Endothelial cell of umbilical vein (primary cell): ENCODE measurements around the gene EFCAB13. TPM values are rescaled to one million over a fixed set of nuclear protein-coding genes. Genes with fewer than 3 reads are reported as not detected.

ENCODE experiments used
- BruUV-seq: library from RNA; stranded (reverse); fragments of 400-500 nt; replicated peaks from 2 replicates; lab custom pipeline; 2021; lab: Mats Ljungman, UMichigan
- CTCF ChIA-PET: fragments of 300-600, 350-600 bp; sonication (Branson Sonifier 250); formaldehyde crosslinking; loops from one replicate; lab custom pipeline; 2021; ENCODE audit warnings: antibody characterized with exemption, inconsistent platforms; lab: Charles Lee
- POLR2A ChIA-PET: fragments of 300-600, 350-600 bp; sonication (Branson Sonifier 250); formaldehyde crosslinking; loops from one replicate; lab custom pipeline; 2021; ENCODE audit warnings: antibody characterized with exemption, inconsistent platforms; lab: Charles Lee
- DNase-seq: peaks from one replicate; pipeline ENCODE4 v3.0.0-alpha.2; 2011; ENCODE audit warnings: low read depth, low spot score
- FAIRE-seq: peaks from 2 replicates; lab custom pipeline; 2011; peaks lifted over from hg19 to GRCh38; lab: Jason Lieb, UNC
- H2AFZ ChIP-seq: 2 replicates; pipeline ENCODE4 v1.6.0; 2012; ENCODE audit warnings: low read depth, low read length, control low read depth, inconsistent platforms
- H3K27ac ChIP-seq: 2 replicates; pipeline ENCODE4 v1.5.1; 2011; ENCODE audit warnings: low read depth, mild to moderate bottlenecking, control low read depth, low read length, moderate library complexity; ENCODE audit not compliant: insufficient read depth
- H3K27me3 ChIP-seq, 2 experiments: 2 replicates each; pipeline versions ENCODE4 v1.6.0 to v1.6.1; 2011; ENCODE audit warnings: low read length in 2 of 2, mixed read lengths in 1 of 2; ENCODE audit not compliant: control insufficient read depth in 2 of 2, insufficient read depth in 2 of 2
- H3K36me3 ChIP-seq, 2 experiments: 2 replicates in 1 of 2; 3 replicates in 1 of 2; pipeline ENCODE4 v1.5.1; 2011; ENCODE audit warnings: low read length in 2 of 2, mild to moderate bottlenecking in 1 of 2, moderate library complexity in 1 of 2; ENCODE audit not compliant: control insufficient read depth in 2 of 2, insufficient read depth in 2 of 2; ENCODE audit errors: extremely low read depth in 1 of 2
- H3K4me1 ChIP-seq: 3 replicates; pipeline ENCODE4 v1.5.1; 2011; ENCODE audit warnings: mild to moderate bottlenecking, low read length; ENCODE audit not compliant: control insufficient read depth, insufficient read depth; ENCODE audit errors: extremely low read depth
- H3K4me2 ChIP-seq: 2 replicates; pipeline ENCODE4 v1.6.1; 2011; ENCODE audit warnings: low read length, control low read depth, mixed read lengths; ENCODE audit not compliant: insufficient read depth
- H3K4me3 ChIP-seq, 3 experiments: fragments of 200-600 bp in 1 of 3; sonication (generic), shearing (Covaris generic) in 1 of 3; replicated peaks in 1 of 3; 2 replicates each; pipeline ENCODE4 v1.5.1; 2011 to 2016; ENCODE audit warnings: control low read depth in 3 of 3, low read length in 3 of 3, mild to moderate bottlenecking in 2 of 3, inconsistent platforms in 1 of 3, low read depth in 1 of 3, moderate library complexity in 1 of 3; ENCODE audit not compliant: insufficient read depth in 1 of 3
- H3K79me2 ChIP-seq: 2 replicates; pipeline ENCODE4 v1.6.0; 2012; ENCODE audit warnings: low read length, inconsistent platforms; ENCODE audit not compliant: control insufficient read depth, insufficient read depth
- H3K9ac ChIP-seq: replicated peaks from 2 replicates; pipeline ENCODE3; 2011; ENCODE audit warnings: low read length, control low read depth; ENCODE audit not compliant: insufficient read depth; ENCODE audit errors: extremely low read depth
- H3K9me1 ChIP-seq: replicated peaks from 3 replicates; pipeline ENCODE4 v1.6.0; 2011; ENCODE audit warnings: mild to moderate bottlenecking, low read length; ENCODE audit not compliant: control insufficient read depth, insufficient read depth; ENCODE audit errors: extremely low read depth
- H3K9me3 ChIP-seq: replicated peaks from 2 replicates; pipeline ENCODE4 v1.5.1; 2012; ENCODE audit warnings: low read length, inconsistent platforms; ENCODE audit not compliant: control insufficient read depth, insufficient read depth
- H4K20me1 ChIP-seq: replicated peaks from 2 replicates; pipeline ENCODE3; 2011; ENCODE audit warnings: mild to moderate bottlenecking, low read length; ENCODE audit not compliant: control insufficient read depth, insufficient read depth; ENCODE audit errors: extremely low read depth
- CTCF ChIP-seq, 2 donors: IDR thresholded peaks; 1 replicate in 1 of 2; 2 replicates in 1 of 2; pipeline ENCODE4 v1.5.1; 2011; ENCODE audit warnings: low read length in 2 of 2, mild to moderate bottlenecking in 2 of 2, moderate library complexity in 2 of 2, control low read depth in 1 of 2, inconsistent platforms in 1 of 2, low read depth in 1 of 2; ENCODE audit not compliant: insufficient read depth in 1 of 2; ENCODE audit errors: extremely low read depth in 1 of 2
- EZH2 ChIP-seq: IDR thresholded peaks from 2 replicates; pipeline ENCODE4 v1.6.1; 2012; ENCODE audit warnings: borderline replicate concordance, low read depth, mild to moderate bottlenecking, moderate library complexity, low read length, inconsistent platforms; ENCODE audit not compliant: severe bottlenecking
- FOS ChIP-seq: IDR thresholded peaks from 2 replicates; pipeline ENCODE4 v1.6.1; 2011; ENCODE audit warnings: mild to moderate bottlenecking, low read length, moderate library complexity, borderline replicate concordance; ENCODE audit not compliant: insufficient read depth
- GATA2 ChIP-seq: IDR thresholded peaks from 2 replicates; pipeline ENCODE4 v1.7.0; 2011; ENCODE audit warnings: low read depth, mild to moderate bottlenecking, moderate library complexity, mixed read lengths, low read length; ENCODE audit not compliant: insufficient read length, insufficient read depth
- JUN ChIP-seq: IDR thresholded peaks from 2 replicates; pipeline ENCODE4 v1.6.1; 2011; ENCODE audit warnings: borderline replicate concordance, low read depth; ENCODE audit not compliant: insufficient read length, insufficient read depth
- MAX ChIP-seq: IDR thresholded peaks from 2 replicates; pipeline ENCODE4 v1.6.1; 2011; ENCODE audit not compliant: insufficient read depth, insufficient read length
- MYC ChIP-seq: IDR thresholded peaks from one replicate; pipeline ENCODE4 v1.6.1; 2011; ENCODE audit warnings: mild to moderate bottlenecking, low read depth, low read length
- POLR2A ChIP-seq: IDR thresholded peaks from 2 replicates; pipeline ENCODE4 v1.6.1; 2012; ENCODE audit warnings: low read depth, mild to moderate bottlenecking, control low read depth, low read length
- POLR2AphosphoS5 ChIP-seq: IDR thresholded peaks from 2 replicates; pipeline ENCODE4 v1.6.1; 2012; ENCODE audit warnings: low read depth, mild to moderate bottlenecking, control low read depth, low read length, moderate library complexity; ENCODE audit not compliant: insufficient read depth
- dilution Hi-C: fragments of 300-500 bp; cut with MboI; formaldehyde crosslinking; loops from one replicate; pipeline ENCODE4 v1.15.0; 2019; ENCODE audit warnings: low sequenced_read_pairs; ENCODE audit not compliant: extremely low pct_ligation_motif_present
- intact Hi-C: fragments of 100-400 bp; cut with micrococcal nuclease; formaldehyde crosslinking; loops from one replicate; pipeline ENCODE4 v1.10.0; 2022
- polyA plus RNA-seq, 4 experiments: library from polyadenylated mRNA; depleted of rRNA in 3 of 4; stranded (reverse) in 3 of 4; unstranded in 1 of 4; fragments of >200 nt; gene quantifications; 2 replicates each; pipeline versions ENCODE4 v1.2.1 to v1.2.3, GENCODE V29; 2011 to 2012; ENCODE audit warnings: missing spikeins in 1 of 4
- total RNA-seq: library from RNA; stranded (reverse); gene quantifications from 2 replicates; pipeline ENCODE4 v1.2.3, GENCODE V29; 2021

The EFCAB13 gene
- total and polyA plus RNA-seq, 2 donors (not counting 3 experiments of a cell fraction or from before 2014, with no cell fraction given), result 0.86 to 12.9 TPM

- Histone ChIP-seq H4K20me1 (no peaks in the 10 kb centered on the region), H3K9me3 (no peaks in the 10 kb centered on the region), H2AFZ (no peak overlapping the region), H3K4me1 (peaks cover 22% of the 10 kb centered on the region), H3K27me3 (no peaks in the 10 kb centered on the region), H3K9ac (peak overlapping the region; percentile 77), H3K9me1 (no peaks in the 10 kb centered on the region), H3K4me2 (peak overlapping the region; percentile 69), H3K79me2 (no peaks in the 10 kb centered on the region), H3K36me3 (peaks cover 9 to 33% of the 10 kb centered on the region in 2 experiments), H3K4me3 (peak overlapping the region in 1 of 3 experiments; percentile 1), H3K27ac (peak overlapping the region; percentile 93)
- FAIRE-seq, result peak; percentile 99
- TF ChIP-seq FOS, result peak; percentile 64
- TF ChIP-seq POLR2AphosphoS5, result peak; percentile 83
- no peak for TF ChIP-seq POLR2A
- TF ChIP-seq MAX, result no peak
- TF ChIP-seq JUN, result peak; percentile 87
- TF ChIP-seq MYC, result no peak
- TF ChIP-seq EZH2, result no peak
- no peak for TF ChIP-seq CTCF (IDR thresholded peaks at IDR 0.05; ENCODE audit: extremely low read depth in 1 of 2, insufficient read depth in 1 of 2, low read depth in 1 of 2, low read length in 2 of 2)
- TF ChIP-seq GATA2, result peak; percentile 87
- ChIA-PET POLR2A (interaction anchor here (0.7 to 2.0 kb wide), 4 partner anchors 10 to 80 kb away, joined by 3 to 7 read pairs (median 6); no protein-coding TSS in a partner anchor), CTCF (interaction anchor here (0.7 to 2.5 kb wide), 14 partner anchors 8 to 125 kb away, joined by 3 to 27 read pairs (median 4); partner anchors contain the start of gene ITGB3)
- DNase-seq, result peak; percentile 98
- dilution Hi-C loops, result no loop called here
- TSS peak; percentile 22 for BruUV-seq
- intact Hi-C loops, result loop anchor here (1.0 kb wide), 5 partner anchors 10 to 65 kb away; partner anchors contain the start of gene ITGB3
Observed at GRCh38 chr17:47305302-47305923, 18.3 kb upstream of the EFCAB13 start.
